Ureter (tissue), 1 donor: ENCODE measurements around the gene HRG. TPM values are rescaled to one million over a fixed set of nuclear protein-coding genes. Genes with fewer than 3 reads are reported as not detected.
"Not testable (repeated sequence)": the region's sequence is repeated elsewhere in the genome, so short reads cannot be mapped to it uniquely, and the experiment has no call there.

Experiments
- DNase-seq: peaks from one replicate; pipeline ENCODE4 v3.0.0-alpha.2; 2020; ENCODE audit warnings: low spot score
- total RNA-seq: library from RNA; stranded (reverse); gene quantifications from one replicate; pipeline ENCODE4 v1.2.4, GENCODE V29; 2023
- donor health status: DM: yes; HTN: yes; CAD: no.

Gene HRG
- total RNA-seq, 1 donor from 2014 or later = not detected

DNA sequence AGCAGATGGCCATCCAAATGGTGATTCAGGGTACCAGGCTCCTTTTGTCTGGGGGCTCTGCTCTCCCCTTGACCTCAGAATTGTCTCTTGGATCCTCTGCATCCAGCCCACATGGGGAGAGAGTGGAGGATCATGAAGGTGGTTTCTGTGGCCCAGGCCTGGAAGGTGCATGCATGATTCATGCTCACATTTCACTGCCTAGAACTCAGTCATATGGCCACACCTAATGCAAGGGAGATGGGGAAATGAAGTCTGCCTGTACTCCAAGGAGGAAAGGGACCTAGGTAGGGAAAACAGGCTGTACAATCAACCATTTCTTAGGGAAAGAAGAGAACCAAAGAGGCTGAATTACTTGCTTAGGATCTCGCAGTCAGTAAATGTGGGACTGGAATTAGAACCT lies 15.1 kb downstream of the HRG start:
- no peak for DNase-seq

DNA sequence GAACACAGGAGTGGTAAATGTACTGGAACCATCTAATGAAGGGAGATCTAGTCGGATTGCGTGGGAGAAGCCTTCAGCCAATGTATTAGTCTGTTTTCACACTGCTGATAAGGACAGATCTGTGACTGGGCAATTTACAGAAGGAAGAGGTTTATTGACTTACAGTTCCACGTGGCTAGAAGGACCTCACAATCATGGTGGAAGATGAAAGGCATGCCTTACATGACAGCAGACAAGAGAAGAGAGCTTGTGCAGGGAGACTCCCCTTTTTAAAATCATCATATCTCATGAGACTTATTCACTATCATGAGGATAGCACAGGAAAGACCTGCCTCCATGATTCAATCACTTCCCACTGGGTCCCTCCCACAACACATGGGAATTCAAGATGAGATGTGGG lies 17.0 kb downstream of the HRG start:
- no peak for DNase-seq

DNA sequence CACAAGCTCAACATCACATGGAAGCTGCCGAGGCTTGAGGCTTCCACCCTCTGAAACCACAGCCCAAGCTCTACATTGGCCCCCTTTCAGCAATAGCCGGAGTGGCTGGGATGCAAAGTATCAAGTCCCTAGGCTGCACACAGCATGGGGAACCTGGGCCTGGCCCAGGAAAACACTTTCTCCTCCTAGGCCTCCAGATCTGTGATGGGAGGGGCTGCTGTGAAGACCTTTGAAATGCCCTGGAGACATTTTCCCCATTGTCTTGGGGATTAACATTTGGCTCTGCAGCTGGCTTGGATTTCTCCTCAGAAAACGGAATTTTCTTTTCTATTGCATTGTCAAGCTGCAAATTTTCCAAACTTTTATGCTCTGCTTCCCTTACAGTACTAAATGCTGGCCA lies 18.2 kb downstream of the HRG start:
- DNase-seq = no peak

DNA sequence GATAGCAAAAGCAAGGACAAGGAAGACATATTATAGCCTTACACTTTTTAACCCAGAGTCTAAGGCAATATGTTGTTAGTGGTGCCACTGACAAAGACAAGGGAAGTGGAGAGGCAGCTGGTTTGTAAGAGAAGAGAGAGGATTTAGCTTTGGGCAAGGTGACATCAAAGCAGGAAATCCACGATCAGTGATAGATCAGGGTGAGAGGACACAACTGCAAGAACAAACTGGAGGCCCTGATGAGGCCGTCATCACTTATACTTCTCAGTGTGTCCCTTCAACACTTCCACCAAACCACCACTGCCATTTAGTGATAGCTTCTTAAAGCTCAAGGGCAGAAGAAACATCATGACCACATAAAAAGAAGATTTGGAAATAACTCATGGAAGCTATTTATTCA lies 20.7 kb downstream of the HRG start:
- DNase-seq = not testable (repeated sequence)

DNA sequence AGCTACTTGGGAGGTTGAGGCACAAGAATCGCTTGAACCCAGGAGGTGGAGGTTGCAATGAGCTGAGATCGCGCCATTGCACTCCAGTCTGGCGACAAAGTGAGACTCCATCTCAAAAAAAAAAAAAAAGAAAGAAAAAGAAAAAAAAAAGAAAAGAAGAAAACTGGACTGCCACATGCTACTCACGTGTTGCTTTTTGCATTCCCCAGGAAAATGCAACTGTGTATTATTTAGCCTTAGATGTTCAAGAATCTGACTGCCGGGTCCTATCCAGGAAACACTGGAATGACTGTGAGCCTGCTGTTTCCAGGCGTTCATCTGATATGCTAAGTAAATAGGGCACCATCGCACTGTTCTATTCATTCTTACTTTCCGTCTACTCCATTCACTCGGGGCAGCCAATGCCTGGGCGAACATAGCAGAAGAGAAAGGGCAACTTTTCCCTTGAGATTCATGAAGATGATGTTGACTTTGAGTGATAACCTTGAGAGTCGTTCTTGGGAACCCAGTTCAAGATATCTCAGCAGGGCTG lies 21.4 kb downstream of the HRG start:
- DNase-seq = no peak

DNA sequence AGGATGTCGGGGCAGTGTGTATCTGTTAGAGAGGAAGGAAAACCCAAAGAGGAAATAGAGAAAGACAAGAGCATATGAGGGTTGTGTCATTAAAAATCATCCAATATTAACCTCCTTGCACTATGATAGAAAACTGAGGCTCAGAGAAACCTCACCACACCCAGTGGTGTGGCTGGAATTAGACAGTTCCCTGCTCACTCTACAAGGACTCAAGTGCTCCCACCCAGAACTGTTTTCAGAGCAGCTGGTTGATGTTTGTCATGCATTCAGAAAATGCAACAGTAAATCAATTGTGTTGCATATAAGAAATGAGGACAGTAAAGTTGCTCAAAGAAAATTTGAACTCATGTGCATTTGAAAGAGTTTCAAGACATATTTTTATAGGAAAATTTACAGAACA lies 24.5 kb downstream of the HRG start:
- DNase-seq = not testable (repeated sequence)

DNA sequence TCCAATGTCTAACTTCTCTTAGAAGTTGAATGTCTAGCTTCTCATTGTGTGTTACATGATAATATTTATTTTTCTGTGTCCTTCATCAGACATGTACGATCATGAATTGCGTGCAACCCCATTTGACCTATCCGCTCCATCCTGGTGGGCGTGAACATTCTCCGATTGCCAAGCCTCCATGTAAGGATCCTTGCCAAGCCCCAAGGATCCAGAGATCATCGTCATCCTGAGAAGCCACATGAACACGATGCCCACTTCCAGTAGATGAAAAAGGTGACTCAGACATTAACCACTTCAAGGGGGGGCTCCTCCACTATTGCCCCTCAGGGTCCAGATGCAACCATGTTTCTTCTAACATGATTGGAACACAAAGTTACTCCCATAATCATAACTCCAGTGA lies 25.9 kb downstream of the HRG start:
- no peak for DNase-seq

DNA sequence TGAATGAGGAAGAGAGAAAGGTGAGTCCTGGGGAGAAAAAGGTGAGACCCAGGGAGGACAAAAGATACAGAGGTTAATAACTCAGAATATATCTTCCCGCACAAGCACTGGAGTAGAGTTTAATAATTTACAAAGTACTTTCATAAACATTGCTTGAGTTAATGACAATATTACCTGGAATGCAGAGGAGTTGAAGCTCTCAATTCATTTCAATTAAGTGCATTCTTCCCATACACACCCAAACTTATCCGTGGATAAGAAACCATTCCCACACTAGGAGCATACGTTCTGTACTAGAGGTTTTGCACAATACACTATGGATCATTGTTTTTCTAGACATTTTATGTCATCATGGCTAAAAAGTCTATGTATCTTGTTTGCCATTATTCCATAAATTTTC lies 28.0 kb downstream of the HRG start:
- DNase-seq = no peak

DNA sequence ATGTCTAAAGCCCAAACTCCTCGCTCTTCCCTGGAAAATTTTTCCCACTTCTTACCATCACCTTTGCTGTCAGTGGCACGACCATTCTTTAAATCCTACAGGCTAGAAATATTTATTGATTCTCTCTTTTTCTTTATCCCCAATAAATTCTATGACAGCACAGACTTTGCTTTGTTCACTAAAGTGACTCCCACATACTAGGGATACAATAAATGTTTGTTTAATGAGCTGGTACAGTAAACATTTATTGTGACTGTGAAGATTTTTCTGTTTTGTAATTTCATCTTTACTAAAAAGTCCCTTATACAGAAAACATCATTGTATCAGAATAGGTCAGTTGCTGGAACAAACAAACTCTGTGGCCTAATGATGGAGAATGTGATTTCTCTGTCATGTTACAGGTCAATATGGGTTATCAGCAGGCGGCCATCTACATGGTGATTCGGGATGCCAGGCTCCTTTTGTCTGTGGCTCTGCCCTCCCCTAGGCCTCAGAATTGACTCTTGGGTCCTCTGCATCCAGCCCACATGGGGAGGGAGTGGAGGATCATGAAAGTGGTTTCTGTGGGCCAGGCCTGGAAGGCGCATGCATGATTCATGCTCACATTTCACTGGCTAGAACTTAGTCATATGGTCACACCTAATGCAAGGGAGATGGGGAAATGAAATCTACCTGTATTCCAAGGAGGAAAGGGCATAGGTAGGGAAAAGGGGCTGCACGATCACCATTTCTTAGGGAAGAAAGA lies 28.6 kb downstream of the HRG start:
- no peak for DNase-seq

DNA sequence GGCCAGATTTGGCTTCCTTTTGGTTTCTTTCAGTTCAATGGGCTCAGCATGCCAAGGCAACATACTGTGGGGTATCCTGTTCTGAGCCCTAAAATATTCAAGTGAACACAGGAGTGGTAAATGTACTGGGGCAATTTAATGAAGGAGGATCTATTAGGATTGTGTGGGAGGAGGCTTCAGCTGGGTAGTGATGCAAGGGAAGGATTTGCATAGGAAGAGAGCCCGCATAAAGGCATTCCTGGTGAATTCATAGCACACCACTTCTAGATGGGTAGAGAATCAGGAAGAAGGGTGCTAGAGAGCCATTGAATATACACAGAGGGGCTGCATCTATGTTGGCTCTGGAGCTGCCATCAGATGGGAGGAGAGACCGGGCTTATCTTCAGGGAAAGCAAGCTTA lies 30.7 kb downstream of the HRG start:
- DNase-seq = no peak

DNA sequence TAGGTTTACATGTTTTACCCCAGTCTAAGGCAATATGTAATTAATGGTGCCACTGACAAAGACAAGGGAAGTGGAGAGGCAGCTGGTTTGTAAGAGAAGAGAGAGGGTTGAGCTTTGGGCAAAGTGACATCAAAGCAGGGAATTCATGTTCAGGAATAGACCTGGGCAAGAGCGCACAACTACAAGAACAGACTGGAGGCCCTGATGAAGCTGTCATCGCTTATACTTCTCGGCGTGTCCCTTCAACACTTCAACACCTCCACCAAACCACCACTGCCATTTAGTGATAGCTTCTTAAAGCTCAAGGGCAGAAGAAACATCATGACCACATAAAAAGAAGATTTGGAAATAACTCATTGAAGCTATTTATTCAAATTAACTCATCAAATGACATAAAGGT lies 31.7 kb downstream of the HRG start:
- DNase-seq = no peak

DNA sequence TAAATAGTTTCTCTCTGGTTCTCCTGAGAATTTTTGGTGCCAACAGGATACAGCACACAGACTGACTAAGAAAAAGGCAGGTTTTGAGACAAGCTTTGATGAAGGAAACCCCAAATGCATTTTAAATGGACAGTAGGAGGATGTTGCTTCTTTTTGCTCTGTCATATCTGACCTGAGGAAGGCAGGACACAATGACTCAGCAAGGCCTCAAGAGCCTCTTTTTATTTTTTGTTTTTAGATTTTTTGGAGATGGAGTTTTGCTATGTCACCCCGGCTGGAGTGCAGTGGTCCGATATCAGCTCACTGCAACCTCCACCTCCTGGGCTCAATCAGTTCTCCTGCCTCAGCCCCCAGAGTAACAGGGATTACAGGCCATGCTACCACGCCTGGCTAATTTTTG lies 34.5 kb downstream of the HRG start:
- no peak for DNase-seq

DNA sequence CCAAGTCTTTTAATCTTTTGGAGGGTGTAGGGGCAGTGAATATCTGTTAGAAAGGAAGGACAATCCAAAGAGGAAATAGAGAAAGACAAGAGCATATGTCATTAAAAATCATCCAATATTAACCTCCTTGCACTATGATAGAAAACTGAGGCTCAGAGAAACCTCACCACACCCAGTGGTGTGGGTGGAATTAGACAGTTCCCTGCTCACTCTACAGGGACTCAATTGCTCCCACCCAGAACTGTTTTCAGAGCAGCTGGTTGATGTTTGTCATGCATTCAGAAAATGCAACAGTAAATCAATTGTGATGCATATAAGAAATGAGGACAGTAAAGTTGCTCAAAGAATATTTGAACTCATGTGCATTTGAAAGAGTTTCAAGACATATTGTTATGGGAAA lies 36.6 kb downstream of the HRG start:
- DNase-seq = not testable (repeated sequence)

DNA sequence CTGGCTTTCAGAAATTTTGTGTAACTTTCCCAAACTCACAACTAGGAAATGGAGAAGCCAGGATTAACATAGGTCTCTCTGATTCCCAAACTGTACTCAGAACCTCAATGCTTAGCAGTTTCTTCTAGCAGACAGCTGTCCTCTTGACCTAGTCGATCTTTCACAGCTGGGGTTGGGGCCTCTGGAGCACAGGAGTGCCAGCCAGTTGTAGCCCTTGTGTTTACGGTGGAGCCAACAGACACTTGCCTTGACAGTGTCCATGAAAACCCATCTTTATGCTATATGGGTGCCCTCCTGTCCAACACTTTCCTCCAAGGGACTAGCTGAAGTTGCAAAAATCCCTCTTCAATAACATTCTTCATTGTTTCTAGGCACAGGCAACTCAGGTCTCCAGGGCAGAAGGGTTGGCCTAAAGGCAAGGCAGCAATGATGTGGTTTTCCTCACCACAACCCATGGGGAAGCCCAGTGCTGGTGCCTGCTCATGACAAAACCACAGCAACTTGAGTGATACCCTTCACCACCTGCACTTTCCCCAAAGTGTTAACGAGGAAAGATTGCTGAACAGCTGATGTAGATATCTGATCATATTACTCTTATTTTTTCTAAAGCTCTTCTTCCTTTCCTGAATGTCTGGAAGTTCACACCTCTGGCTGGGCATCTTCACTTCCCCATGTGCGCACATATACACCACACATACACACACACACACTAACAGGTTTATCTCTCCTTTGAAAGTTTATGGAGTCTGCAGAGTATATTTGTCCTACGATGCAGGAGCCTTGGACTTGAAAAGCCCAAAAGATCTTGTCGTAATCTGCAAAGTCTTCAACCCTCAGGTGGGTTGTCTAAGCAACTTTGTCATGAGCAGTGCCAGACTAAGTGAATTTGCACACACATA lies 40.3 kb downstream of the HRG start:
- DNase-seq = no peak

DNA sequence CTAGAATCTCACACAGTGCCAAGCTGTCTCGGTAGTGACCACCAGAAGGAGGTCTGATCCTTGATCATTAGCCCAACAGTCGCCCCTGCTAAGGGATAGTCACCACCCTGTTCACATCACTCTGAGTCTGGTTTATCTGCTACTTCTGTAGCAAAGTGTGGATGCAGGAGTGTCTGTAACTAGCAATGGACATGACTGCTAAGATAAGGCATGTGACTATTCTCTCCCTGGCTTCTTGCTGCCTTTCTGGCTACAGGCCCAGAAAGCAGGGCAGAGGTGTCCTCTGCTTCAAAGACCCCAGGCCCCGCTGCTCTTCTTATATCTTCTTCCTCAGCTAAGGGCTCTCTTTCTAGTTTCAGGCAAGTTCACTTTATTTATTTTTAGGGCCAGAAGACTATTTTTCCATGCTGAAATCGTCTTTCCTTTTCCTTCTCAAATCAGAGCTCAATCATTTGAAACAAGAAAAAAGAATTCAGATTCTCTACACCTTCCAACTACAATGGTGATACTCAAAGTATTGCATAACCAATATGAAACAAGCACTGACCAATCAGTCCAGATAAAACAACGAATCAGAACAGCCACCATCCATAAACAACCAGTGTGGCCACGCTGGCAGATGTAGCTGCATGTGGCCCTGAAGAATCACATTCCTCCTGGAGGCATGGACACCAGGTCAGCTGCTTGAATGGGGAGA lies 43.3 kb downstream of the HRG start:
- no peak for DNase-seq

DNA sequence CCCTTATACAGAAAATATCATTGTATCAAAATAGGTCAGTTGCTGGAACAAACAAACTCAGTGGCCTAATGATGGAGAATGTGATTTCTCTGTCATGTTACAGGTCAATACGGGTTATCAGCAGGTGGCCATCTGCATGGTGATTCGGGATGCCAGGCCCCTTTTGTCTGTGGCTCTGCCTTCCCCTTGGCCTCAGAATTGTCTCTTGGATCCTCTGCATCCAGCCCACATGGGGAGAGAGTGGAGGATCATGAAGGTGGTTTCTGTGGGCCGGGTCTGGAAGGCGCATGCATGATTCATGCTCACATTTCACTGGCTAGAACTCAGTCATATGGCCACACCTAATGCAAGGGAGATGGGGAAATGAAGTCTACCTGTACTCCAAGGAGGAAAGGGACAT lies 44.9 kb downstream of the HRG start:
- not testable (repeated sequence) for DNase-seq

DNA sequence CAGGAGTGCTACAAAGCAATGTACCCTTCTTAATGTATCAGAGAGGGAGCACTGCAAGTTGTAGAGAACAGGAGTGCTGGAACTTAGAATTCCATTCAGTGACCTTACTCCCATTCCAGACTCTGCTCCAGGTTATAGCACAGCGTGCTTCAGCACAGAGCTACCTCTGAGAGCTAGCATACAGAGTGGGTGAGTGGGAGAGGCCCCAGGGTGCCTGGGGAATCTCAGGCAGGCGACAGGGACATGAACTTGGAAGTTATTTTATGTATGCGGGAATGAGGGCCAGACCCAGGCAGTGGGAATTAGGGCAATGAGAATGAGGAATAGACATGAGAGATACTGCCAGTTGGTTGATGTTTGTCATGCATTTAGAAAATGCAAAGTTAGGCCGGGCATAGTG lies 47.7 kb downstream of the HRG start:
- no peak for DNase-seq

DNA sequence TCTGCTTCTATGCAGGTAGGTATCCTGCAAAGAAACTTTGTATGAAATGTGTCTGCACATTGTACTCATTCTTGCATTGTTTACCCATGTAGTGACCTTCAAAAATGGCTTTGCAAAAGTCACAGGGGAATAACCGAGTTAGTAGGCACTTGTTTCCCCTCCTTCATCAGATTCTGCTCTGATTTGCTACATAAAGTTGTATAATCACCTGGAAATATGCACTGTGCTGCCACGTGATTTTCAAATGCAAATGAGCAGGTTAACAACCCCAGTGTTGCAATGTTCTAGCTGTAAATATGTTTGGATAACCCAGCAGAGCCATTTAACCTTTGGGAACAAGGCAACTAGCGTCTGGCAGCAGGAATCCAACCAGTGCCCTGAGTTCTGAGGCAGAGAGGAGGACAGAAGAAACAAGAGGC lies 51.2 kb downstream of the HRG start, which contains the start of gene KNG1:
Gene KNG1 (plus strand): TSS at position 321 of the 419 bp plus-strand sequence. CDS start 184 bp downstream, outside the sequence.
- no peak for DNase-seq

DNA sequence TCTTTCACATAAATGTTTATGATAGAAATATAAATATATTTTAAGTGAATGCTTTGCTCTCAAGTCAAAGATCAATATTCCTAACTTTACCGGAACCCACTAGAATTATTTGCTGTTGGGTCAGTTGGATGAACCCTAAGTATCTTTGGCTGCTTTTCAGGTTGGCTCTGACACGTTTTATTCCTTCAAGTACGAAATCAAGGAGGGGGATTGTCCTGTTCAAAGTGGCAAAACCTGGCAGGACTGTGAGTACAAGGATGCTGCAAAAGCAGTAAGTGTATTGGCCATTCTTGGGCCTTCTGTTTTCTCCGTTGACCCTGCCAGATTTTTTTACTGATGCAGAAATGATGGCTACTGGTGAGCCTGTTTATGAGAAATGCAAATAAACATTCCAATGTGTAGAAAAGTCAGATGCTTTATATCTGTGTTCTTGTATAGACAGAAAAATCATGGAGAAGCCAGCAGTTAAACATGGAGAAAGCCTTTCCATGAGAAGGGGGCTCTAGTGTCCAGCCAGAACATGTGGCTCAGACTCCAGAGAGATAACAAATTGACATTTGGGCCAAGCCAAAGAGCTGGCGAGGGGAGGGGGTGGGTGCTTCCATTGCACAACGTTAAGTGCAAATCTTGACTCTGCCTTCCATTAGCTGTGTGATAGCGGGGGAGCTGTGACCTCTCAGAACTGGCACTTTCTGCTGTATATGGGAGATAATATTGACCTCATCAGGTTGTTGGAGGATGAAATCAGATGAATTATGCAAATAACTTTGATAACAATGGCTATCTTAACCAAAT lies 54.3 kb downstream of the HRG start:
- DNase-seq = no peak

DNA sequence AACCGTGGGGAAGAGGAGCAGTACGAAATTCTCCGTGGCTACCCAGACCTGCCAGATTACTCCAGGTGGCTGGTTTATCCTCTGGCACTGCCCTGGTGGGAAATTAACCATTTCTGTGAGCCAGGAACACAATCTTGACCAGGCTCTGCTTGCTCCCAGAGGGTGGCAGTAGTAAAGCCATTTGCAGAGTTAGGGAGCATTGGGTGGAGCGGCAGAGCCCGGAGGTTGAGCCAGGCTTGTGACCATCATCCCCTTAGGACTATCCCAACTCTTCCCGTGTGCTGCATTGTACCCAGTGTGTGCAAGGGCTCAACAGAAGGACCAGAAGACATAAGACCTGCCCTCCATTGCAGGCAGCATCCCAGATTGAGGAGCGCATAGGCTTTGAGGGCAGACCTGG lies 56.6 kb downstream of the HRG start:
- no peak for DNase-seq

DNA sequence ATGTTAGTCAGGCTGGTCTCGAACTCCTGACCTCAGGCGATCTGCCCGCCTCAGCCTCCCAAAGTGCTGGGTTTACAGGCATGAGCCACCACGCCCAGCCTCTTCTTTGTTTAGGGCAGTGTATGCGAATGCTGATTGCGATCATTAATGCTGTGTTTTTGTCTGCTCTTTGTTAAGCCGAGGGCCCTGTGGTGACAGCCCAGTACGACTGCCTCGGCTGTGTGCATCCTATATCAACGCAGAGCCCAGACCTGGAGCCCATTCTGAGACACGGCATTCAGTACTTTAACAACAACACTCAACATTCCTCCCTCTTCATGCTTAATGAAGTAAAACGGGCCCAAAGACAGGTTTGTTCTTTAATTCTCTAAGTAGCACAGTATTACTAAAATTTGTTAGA lies 59.1 kb downstream of the HRG start:
- DNase-seq = no peak
